Measurements from ENCODE around the gene ZMYM4.
"Not testable (repeated sequence)": the region's sequence is repeated elsewhere in the genome, so short reads cannot be mapped to it uniquely, and the experiment has no call there.

ZMYM4 gene

DNA sequence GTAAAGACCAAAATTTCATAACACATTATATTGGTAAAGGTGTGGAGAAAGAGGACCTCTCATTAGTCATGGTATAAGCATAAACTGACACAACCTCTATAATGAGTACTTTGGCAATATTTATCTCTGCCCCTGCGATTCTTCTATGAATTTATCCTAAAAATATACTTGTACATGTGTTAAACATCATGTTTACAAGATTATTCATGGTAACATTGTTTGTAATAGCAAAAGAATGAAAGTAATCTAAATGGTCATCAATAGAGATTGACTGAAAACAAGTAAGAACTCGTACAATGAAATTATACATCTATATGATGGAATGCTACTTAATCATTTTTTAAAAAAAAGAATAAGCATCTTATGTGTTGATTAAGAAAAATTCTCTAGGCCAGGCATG, 192.3 kb downstream of the ZMYM4 start:
- no peak for DNase-seq

DNA sequence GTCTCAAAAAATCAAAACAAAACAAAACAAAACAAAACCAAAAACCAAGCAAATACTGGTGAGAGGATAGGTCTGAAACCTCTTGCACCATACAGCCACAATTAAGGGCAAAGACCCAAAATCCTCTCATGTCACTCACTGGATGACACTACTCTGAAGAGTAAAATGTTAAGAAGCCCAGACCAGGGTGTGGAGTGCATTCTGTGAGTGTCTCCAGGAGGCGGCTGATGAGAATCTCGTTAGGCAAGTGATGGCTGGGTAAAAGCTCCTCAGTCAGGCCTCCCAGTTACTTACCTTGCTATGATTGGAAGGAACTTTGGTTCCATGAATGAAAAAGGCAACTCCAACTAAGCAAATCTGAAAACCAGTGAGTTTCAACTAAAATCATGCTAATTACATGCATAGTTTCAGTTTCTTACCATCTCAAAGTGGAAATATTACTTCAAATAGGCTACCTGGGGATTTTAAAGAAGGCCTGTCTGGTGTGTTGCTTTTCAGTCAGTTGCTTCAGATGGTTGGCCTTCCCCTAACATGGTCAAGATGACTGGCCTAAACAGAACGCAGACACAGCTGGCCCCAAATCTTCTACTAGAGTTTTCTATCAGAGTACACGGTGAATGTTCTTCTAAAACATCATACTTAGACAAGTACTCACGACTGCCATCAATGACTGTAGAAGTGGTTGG, 193.6 kb downstream of the ZMYM4 start:
- no peak for DNase-seq

DNA sequence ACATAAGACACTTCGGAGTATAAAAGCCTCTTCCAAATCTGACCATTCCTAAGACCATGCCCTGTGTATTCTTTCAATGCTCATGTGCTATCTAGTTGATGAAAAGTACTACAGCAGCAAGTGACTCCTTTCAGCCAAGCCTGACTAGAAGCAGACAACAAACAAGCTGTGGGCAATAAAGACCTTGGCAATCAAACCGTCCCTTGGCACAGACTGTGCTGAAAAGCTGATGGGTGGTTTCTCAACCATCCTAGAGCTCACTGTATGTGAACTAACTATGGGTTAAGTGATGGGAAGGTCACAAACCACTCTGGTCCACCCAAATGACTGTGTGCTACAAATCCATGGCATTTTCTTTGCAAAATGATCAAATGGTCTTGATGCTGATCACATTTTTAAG, 194.7 kb downstream of the ZMYM4 start:
- no peak for DNase-seq

DNA sequence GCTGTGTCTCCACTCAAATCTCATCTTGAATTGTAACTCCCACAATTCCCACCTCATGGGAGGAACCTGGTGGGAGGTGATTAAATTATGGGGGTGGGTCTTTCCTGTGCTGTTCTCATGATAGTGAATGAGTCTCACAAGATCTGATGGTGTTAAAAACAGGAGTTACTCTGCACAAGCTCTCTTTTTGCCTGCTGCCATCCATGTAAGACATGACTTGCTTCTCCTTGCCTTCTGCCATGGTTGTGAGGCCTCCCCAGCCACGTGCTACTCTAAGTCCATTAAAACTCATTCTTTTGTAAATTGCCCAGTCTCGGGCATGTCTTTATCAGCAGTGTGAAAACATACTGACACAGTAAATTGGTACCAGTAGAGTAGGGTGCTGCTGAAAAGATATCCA, 195.2 kb downstream of the ZMYM4 start:
- not testable (repeated sequence) for DNase-seq

DNA sequence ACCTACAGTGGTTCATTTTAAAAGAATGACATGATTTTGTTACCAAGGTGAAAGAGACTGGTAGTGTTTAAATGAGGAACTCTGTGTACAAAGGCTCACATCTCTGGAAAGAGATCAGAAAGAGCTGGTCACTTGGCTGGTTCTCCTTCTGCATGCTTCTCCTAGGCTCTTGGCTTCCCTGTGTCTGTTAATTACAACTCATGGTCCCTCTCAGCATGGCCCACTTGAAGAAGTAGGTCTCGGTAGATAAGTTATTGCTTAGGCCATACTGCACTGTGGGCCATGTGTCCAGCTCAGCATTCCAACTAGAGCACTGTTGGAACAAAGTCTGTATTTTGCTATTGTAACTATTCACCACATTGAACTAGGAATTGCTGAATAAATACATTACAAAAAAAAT, 197.6 kb downstream of the ZMYM4 start:
- DNase-seq = no peak

DNA sequence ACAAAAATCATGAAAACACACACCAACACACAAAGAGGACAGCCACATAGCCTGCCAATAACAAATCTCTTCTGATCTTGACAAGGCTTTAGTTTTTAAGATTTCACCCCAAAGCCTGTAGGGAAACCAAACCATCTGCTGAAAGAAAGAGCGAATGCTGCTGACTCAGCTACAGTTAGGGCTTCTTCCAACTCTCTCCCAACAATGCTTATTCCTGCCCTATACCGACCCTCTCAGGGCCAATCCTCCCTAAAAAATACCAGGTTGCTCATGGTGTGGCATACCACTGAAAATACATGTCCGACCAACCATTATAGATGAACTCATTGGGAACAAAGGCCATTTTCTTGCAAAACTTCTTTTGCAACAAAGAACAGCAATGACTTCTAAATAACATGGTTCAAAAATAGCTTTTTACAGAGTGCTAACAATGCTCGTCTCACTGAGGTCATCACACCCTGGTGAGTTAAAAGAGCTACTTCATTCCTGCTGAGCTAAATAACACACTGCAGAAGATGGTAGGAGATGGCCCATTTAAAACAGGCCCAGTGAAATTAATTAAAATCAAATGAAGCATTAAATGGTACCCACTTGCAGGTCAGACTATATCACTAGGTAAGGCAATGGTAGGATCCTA, 202.6 kb downstream of the ZMYM4 start:
- no peak for DNase-seq

All from CD4-positive, alpha-beta T cell treated with Interleukin-17A for 4 hours (primary cell).